ENCODE data around the gene RFLNA. TPM values are rescaled to one million over a fixed set of nuclear protein-coding genes. Genes with fewer than 3 reads are reported as not detected.

RFLNA gene
- total and polyA plus RNA-seq, 2 of the 4 experiments (the other 2 are of a cell fraction): not detected

DNA sequence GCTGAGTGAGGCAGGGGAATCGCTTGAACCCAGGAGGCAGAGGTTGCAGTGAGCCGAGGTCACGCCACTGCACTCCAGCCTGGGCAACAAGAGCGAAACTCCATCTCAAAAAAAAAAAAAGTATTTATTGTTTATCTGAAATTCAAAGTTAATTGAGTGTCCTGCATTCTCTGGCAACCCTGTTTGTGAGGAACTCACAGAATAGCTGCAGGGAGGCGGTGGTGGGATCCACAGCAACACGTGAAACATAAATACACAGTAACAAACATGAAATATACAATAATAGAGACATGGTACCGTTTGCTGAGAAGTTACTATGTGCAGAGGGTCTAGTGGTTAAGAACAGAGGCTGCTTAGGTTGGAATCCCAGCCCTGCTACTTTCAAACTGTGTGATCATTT, 43.7 kb upstream of the RFLNA start:
- Histone ChIP-seq H4K8ac (ENCODE audit: low read depth in 2 of 2, low read length in 2 of 2) (no peak overlapping the region), H2AK5ac (ENCODE audit: low read depth, low read length) (no peak overlapping the region), H3K79me1 (ENCODE audit: low read depth in 1 of 2, low read length in 2 of 2) (no peaks in the 10 kb centered on the region), H4K5ac (ENCODE audit: low read depth, low read length) (no peak overlapping the region), H3K27ac (ENCODE audit: insufficient read depth, low read length) (no peak overlapping the region), H3K4me2 (ENCODE audit: low read depth, low read length) (no peak overlapping the region), H3K9me3 (ENCODE audit: control insufficient read depth, insufficient read depth, low read length) (peaks cover 4% of the 10 kb centered on the region; the same call in 1 of the 2 replicates), H3K36me3 (ENCODE audit: control insufficient read depth, insufficient read depth, low read length) (no peaks in the 10 kb centered on the region), H3K4me3 (ENCODE audit: insufficient read depth, low read depth, low read length) (no peak overlapping the region), H2BK20ac (ENCODE audit: low read depth, low read length) (no peak overlapping the region), H2BK5ac (ENCODE audit: low read depth, low read length, poor library complexity, severe bottlenecking) (no peak overlapping the region), H3K9ac (ENCODE audit: low read depth, low read length) (no peak overlapping the region), H3K9me1 (ENCODE audit: insufficient read depth, low read length) (no peaks in the 10 kb centered on the region), H3K27me3 (ENCODE audit: control insufficient read depth, insufficient read depth, low read length) (peaks cover 61% of the 10 kb centered on the region), H3K18ac (ENCODE audit: low read depth, low read length) (no peak overlapping the region), H3K23ac (ENCODE audit: low read depth, low read length) (no peak overlapping the region), H3K4ac (ENCODE audit: low read depth, low read length) (no peak overlapping the region), H3K56ac (ENCODE audit: extremely low read depth, insufficient read depth, low read length) (no peak overlapping the region), H2AK9ac (replicated peaks; ENCODE audit: low read depth, low read length, poor library complexity) (no peak overlapping the region), H2BK15ac (ENCODE audit: low read depth, low read length) (no peak overlapping the region), H4K20me1 (ENCODE audit: insufficient read depth, low read length) (no peaks in the 10 kb centered on the region), H3K14ac (replicated peaks; ENCODE audit: low read depth, low read length) (no peak overlapping the region), H2BK120ac (ENCODE audit: low read depth, low read length) (no peak overlapping the region), H3K4me1 (ENCODE audit: control insufficient read depth, insufficient read depth, low read length) (no peaks in the 10 kb centered on the region), H2AFZ (replicated peaks; ENCODE audit: low read length, poor library complexity) (no peak overlapping the region), H4K91ac (ENCODE audit: insufficient read depth, low read depth, low read length) (no peak overlapping the region)
- ChIA-PET POLR2A (ENCODE audit: unreplicated experiment) (no interaction called here), CTCF (no interaction called here)
- no CpG with 5 or more reads among the region's 7 CpGs for WGBS, 2 experiments (ENCODE audit: extremely low coverage in 2 of 2, insufficient read length in 1 of 2)
- BruUV-seq (replicated peaks): no TSS peak
- dilution Hi-C loops (cut with HindIII; ENCODE audit: low sequenced_read_pairs, unreplicated experiment): no loop called here
- in situ Hi-C loops (cut with MboI; ENCODE audit: low sequenced_read_pairs): no loop called here
- DNase-seq (no peak), ATAC-seq (ENCODE audit: low read depth) (no peak)
- TF ChIP-seq CEBPB (IDR thresholded peaks at IDR 0.05; ENCODE audit: low read depth, low read length) (no peak), RFX5 (IDR thresholded peaks at IDR 0.05; ENCODE audit: low read depth, low read length) (no peak), MXI1 (IDR thresholded peaks at IDR 0.05; ENCODE audit: borderline replicate concordance, low read depth, low read length) (no peak), BHLHE40 (IDR thresholded peaks at IDR 0.05; ENCODE audit: low read depth, low read length) (no peak)
- intact Hi-C loops (cut with micrococcal nuclease): no loop called here

Measured in IMR-90 (cell line).